Sigmoid colon (tissue), 7 donors: ENCODE results near the gene BOD1. TPM values are rescaled to one million over a fixed set of nuclear protein-coding genes. Genes with fewer than 3 reads are reported as not detected.

Experiments
- DNase-seq: peaks from one replicate; pipeline ENCODE4 v3.0.0-alpha.2; 2019
- H3K27ac ChIP-seq, 4 donors: fragments of 200-600 bp; sonication (generic); one replicate each; pipeline ENCODE4 v1.5.1; 2016 to 2019; ENCODE audit warnings: mild to moderate bottlenecking in 1 of 4
- H3K27me3 ChIP-seq, 3 donors: fragments of 200-600 bp; sonication (generic); one replicate each; pipeline ENCODE4 v1.5.1; 2019; ENCODE audit warnings: mild to moderate bottlenecking in 1 of 3
- H3K36me3 ChIP-seq, 4 donors: fragments of 200-600 bp; sonication (generic); one replicate each; pipeline ENCODE4 v1.5.1; 2016 to 2019
- H3K4me1 ChIP-seq, 4 donors: fragments of 200-600 bp; sonication (generic); one replicate each; pipeline ENCODE4 v1.5.1; 2017 to 2019
- H3K4me3 ChIP-seq, 4 donors: fragments of 200-600 bp; sonication (generic); one replicate each; pipeline ENCODE4 v1.5.1; 2017 to 2019; ENCODE audit warnings: mild to moderate bottlenecking in 2 of 4, moderate library complexity in 1 of 4
- H3K9me3 ChIP-seq, 4 donors: fragments of 200-600 bp in 3 of 4; sonication (generic) in 3 of 4; one replicate each; pipeline versions ENCODE4 v1.5.1 to v1.6.1; 2013 to 2019
- EP300 ChIP-seq, 4 donors: sonication (generic); formaldehyde crosslinking; IDR thresholded peaks; one replicate each; pipeline ENCODE4 v1.6.1; 2017; ENCODE audit warnings: antibody characterized with exemption in 4 of 4
- POLR2A ChIP-seq, 2 donors: fragments of 450-650 bp; IDR thresholded peaks; one replicate each; pipeline ENCODE4 v1.6.1; 2016; ENCODE audit warnings: antibody characterized with exemption in 2 of 2, mild to moderate bottlenecking in 2 of 2, moderate library complexity in 2 of 2
- POLR2AphosphoS5 ChIP-seq, 4 donors: sonication (generic); formaldehyde crosslinking; IDR thresholded peaks; one replicate each; pipeline ENCODE4 v1.6.1; 2017; ENCODE audit warnings: antibody characterized with exemption in 4 of 4
- WGBS, 2 donors: extraction: QIAGEN DNeasy Blood & Tissue Kit; methylation state at CpG; one replicate each; pipeline ENCODE4 v1.1.7; 2013; 5-methylcytosine and 5-hydroxymethylcytosine counted together
- intact Hi-C: fragments of 100-400 bp; cut with DNase I; formaldehyde crosslinking; loops from one replicate; pipeline ENCODE4 v1.15.1; 2023
- polyA plus RNA-seq, 3 donors: library from polyadenylated mRNA; stranded (reverse); fragments of 200-250 nt; gene quantifications; one replicate each; pipeline ENCODE4 v1.2.3, GENCODE V29; 2013
- total RNA-seq, 4 donors: library from RNA; depleted of rRNA; stranded (reverse); fragments of >200 nt; gene quantifications; one replicate each; pipeline ENCODE4 v1.1.0, GENCODE V29; 2016
- TF ChIP-seq, protein P1 (sequence below), 4 experiments: fragments of 450-650 bp in 3 of 4; fragments of 200-600 bp in 1 of 4; IDR thresholded peaks; one replicate each; pipeline ENCODE4 v1.5.1; 2016 to 2019; ENCODE audit warnings: antibody characterized with exemption in 4 of 4, mild to moderate bottlenecking in 3 of 4, moderate library complexity in 2 of 4
- donor health status: healthy with polysubstance abuse.
- donor health status: Bipolar disorder and iron deficiency.
- donor health status: healthy.

Gene BOD1
- total and polyA plus RNA-seq, 7 donors = 17.6 to 71.3 (median 39.3) TPM

GRCh38 chr5:173577817-173578216 is 38.6 kb downstream of the BOD1 start:
- TF ChIP-seq POLR2AphosphoS5 (IDR thresholded peaks at IDR 0.05) = no peak
- Histone ChIP-seq H3K36me3 (no peaks in the 10 kb centered on the region), H3K9me3 (peaks cover 0 to 8% (median 7%) of the 10 kb centered on the region in 4 donors), H3K27ac (no peak overlapping the region), H3K4me1 (peaks cover 0 to 8% (median 4%) of the 10 kb centered on the region in 4 donors), H3K4me3 (no peak overlapping the region), H3K27me3 (no peaks in the 10 kb centered on the region)
- no peak for DNase-seq
- intact Hi-C loops = loop anchor here (10.0 kb wide), 1 partner anchor 243 kb away; no protein-coding TSS in a partner anchor
- 84 to 87% methylated on average over 5 of the region's 5 CpGs for WGBS, 2 donors

DNA sequence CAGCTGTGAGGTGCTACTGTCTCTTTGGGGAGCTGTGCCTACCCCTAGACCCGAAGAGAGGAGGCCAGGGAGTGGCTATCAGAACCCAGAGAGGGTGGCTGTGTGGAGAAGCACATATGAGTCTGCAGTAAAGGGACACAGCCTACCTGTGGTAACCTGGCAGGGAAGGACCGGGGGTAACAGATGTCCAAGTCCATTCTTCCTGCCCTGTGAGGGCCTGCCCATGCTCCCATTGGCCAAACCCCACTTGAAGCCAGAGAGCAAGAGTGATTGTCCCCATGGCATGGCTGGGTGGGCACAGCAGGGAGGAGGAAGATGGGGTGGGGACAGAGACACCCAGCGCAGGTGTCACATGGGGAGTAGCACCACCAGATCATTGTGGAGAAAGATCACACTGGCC is 39.3 kb downstream of the BOD1 start:
- no peaks in the 10 kb centered on the region for H3K27me3 ChIP-seq
- intact Hi-C loops = loop anchor here (10.0 kb wide), 1 partner anchor 242 kb away; no protein-coding TSS in a partner anchor
- DNase-seq = no peak
- H3K27ac ChIP-seq = no peak overlapping the region
- H3K9me3 ChIP-seq = peaks cover 0 to 8% (median 7%) of the 10 kb centered on the region in 4 donors
- no peak overlapping the region for H3K4me3 ChIP-seq
- WGBS, 2 donors = 67 to 83% methylated on average over 3 of the region's 3 CpGs
- no peaks in the 10 kb centered on the region for H3K36me3 ChIP-seq
- TF ChIP-seq, protein P1, sequence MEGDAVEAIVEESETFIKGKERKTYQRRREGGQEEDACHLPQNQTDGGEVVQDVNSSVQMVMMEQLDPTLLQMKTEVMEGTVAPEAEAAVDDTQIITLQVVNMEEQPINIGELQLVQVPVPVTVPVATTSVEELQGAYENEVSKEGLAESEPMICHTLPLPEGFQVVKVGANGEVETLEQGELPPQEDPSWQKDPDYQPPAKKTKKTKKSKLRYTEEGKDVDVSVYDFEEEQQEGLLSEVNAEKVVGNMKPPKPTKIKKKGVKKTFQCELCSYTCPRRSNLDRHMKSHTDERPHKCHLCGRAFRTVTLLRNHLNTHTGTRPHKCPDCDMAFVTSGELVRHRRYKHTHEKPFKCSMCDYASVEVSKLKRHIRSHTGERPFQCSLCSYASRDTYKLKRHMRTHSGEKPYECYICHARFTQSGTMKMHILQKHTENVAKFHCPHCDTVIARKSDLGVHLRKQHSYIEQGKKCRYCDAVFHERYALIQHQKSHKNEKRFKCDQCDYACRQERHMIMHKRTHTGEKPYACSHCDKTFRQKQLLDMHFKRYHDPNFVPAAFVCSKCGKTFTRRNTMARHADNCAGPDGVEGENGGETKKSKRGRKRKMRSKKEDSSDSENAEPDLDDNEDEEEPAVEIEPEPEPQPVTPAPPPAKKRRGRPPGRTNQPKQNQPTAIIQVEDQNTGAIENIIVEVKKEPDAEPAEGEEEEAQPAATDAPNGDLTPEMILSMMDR (IDR thresholded peaks at IDR 0.05) = no peak
- no peak for TF ChIP-seq POLR2A (IDR thresholded peaks at IDR 0.05)
- TF ChIP-seq EP300 (IDR thresholded peaks at IDR 0.05) = no peak
- no peak for TF ChIP-seq POLR2AphosphoS5 (IDR thresholded peaks at IDR 0.05)
- peaks cover 0 to 14% (median 9%) of the 10 kb centered on the region in 4 donors for H3K4me1 ChIP-seq

DNA sequence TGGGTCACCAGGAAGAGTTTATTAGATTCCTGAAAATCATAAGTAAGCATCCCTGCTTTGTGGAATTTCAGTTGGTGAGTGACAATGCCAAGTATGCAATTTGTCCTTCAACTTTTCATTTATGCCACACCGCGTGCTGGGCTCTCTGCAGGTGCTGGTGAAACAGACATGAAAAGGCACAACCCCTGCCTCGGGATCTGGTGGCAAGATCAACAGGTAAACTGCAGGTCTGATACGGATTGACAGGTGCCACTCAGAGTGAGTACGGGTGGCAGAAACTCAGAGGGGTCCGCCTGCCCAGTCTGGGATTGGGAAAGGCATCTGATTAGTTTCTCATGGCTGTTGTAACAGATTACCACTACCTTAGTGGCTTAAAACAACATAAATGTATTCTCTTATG is 40.5 kb downstream of the BOD1 start:
- H3K4me1 ChIP-seq = peaks cover 0 to 20% (median 10%) of the 10 kb centered on the region in 4 donors
- intact Hi-C loops = loop anchor here (10.0 kb wide), 1 partner anchor 241 kb away; no protein-coding TSS in a partner anchor
- no peaks in the 10 kb centered on the region for H3K36me3 ChIP-seq
- 77 to 90% methylated on average over 6 of the region's 6 CpGs for WGBS, 2 donors
- H3K27ac ChIP-seq = no peak overlapping the region
- H3K4me3 ChIP-seq = no peak overlapping the region
- H3K27me3 ChIP-seq = no peaks in the 10 kb centered on the region
- TF ChIP-seq POLR2AphosphoS5 (IDR thresholded peaks at IDR 0.05) = no peak
- no peak for TF ChIP-seq EP300 (IDR thresholded peaks at IDR 0.05)
- TF ChIP-seq POLR2A (IDR thresholded peaks at IDR 0.05) = no peak
- TF ChIP-seq, protein P1 (IDR thresholded peaks at IDR 0.05) = no peak
- no peak for DNase-seq
- peaks cover 0 to 8% (median 7%) of the 10 kb centered on the region in 4 donors for H3K9me3 ChIP-seq

DNA sequence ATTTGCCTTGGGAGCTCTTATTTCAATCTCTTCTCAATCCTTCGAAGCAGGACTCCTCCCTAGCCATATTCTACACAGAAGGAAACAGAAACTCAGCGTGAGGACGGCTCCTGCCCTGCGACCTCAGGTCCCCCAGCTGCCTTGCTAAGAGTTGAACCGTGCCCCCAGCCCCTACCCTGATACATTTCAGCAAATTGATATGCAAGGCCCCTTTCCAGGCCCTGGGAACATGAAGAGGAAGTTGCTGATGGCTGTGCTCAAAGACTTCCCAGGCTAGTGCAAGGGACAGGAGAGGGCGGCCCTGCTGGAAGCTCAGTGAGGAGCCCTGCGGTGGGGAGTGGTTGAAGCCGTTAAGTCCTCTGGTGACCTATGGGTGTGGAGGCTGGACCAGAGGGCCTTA is 41.5 kb downstream of the BOD1 start:
- Histone ChIP-seq H3K4me1 (peaks cover 0 to 20% (median 10%) of the 10 kb centered on the region in 4 donors), H3K27ac (no peak overlapping the region), H3K36me3 (no peaks in the 10 kb centered on the region), H3K9me3 (peaks cover 0 to 8% (median 7%) of the 10 kb centered on the region in 4 donors), H3K27me3 (no peaks in the 10 kb centered on the region), H3K4me3 (no peak overlapping the region)
- 60 to 66% methylated on average over 8 of the region's 8 CpGs for WGBS, 2 donors
- intact Hi-C loops = loop anchor here (5.0 to 10.0 kb wide), 2 partner anchors 78 to 240 kb away; no protein-coding TSS in a partner anchor
- DNase-seq = no peak
- TF ChIP-seq POLR2AphosphoS5 (IDR thresholded peaks at IDR 0.05) (no peak), POLR2A (IDR thresholded peaks at IDR 0.05) (no peak), EP300 (IDR thresholded peaks at IDR 0.05) (no peak)
- TF ChIP-seq, protein P1 (IDR thresholded peaks at IDR 0.05) = no peak

DNA sequence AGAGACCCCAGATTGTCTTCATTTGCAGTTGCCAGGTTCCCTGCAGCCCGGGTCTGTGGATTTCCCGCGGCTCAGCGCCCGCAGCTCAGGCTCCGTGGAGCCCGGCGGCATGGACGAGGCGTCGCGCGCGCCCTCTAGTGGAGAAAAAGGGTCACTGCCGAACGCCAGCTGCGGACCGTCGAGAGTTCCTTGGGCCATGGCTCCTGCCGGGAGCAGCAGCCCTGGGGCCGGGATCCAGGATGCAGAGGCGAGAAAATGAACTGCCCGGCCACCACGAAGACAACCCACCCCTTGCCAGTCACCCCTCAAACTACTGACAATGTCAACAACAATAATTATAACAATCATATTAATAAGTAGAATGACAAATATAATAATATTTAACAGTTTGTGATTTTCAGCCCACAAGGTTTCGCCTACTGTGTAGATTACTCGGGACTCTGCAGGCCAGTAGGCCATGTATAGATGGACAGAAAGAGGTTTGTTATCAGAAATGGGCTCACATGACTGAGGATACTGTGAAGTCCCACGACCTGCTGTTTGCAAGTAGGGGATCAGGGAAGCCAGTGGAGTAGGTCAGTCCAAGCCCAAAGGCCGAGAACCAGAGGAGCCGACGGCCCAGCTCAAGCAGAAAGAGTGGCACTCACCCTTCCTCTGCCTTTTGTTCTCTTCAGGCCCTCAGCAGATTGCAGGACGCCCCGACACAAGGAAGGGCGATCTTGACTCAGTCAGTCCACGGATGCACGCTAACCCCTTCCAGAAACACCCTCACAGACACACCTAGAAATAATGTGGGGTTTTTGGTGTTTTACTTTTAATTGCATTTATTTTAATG is 43.1 kb downstream of the BOD1 start:
- Histone ChIP-seq H3K9me3 (peaks cover 0 to 4% (median 0%) of the 10 kb centered on the region in 4 donors), H3K4me1 (peaks cover 0 to 20% (median 10%) of the 10 kb centered on the region in 4 donors), H3K4me3 (no peak overlapping the region), H3K36me3 (no peaks in the 10 kb centered on the region), H3K27me3 (no peaks in the 10 kb centered on the region), H3K27ac (peak overlapping the region in 1 of 4 donors; percentile 20)
- intact Hi-C loops = loop anchor here (1.0 to 10.0 kb wide), 3 partner anchors 76 to 279 kb away; no protein-coding TSS in a partner anchor
- 28 to 29% methylated on average over 35 of the region's 35 CpGs for WGBS, 2 donors
- peak; percentile 84 for DNase-seq
- TF ChIP-seq, protein P1 (IDR thresholded peaks at IDR 0.05) = peak; percentile 86 to 98 (median 90)
- TF ChIP-seq POLR2A (IDR thresholded peaks at IDR 0.05) = no peak
- TF ChIP-seq POLR2AphosphoS5 (IDR thresholded peaks at IDR 0.05) = peak in 1 of 4 donors; percentile 28
- TF ChIP-seq EP300 (IDR thresholded peaks at IDR 0.05) = no peak
